HPDE6-E6E7 (cell line): ENCODE measurements around the gene DNA2.
"Not testable (repeated sequence)": the region's sequence is repeated elsewhere in the genome, so short reads cannot be mapped to it uniquely, and the experiment has no call there.

Experiments used
- DNase-seq: peaks from one replicate; pipeline ENCODE4 v3.0.0; 2011; ENCODE audit warnings: missing footprints; ENCODE audit errors: extremely low spot score

DNA2 gene

DNA sequence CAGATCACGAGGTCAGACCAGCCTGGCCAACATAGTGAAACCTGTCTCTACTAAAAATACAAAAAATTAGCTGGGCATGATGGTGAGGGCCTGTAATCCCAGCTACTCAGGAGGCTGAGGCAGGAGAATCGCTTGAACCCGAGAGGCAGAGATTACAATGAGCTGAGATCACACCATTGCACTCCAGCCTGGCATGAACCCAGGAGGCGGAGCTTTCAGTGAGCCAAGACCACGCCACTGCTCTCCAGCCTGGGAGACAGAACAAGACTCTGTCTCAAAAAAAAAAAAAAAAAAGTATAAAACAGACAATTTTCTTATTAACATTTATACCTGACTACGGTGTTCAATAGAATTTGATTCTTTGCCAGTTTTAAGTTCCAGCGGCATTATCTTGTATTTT lies 22.1 kb downstream of the DNA2 start:
- not testable (repeated sequence) for DNase-seq

- no peak for DNase-seq
These were observed 25.6 kb downstream of the DNA2 start for GRCh38 chr10:68446179-68446578.

GRCh38 chr10:68442971-68443370 lies 28.8 kb downstream of the DNA2 start:
- DNase-seq, result no peak

DNA sequence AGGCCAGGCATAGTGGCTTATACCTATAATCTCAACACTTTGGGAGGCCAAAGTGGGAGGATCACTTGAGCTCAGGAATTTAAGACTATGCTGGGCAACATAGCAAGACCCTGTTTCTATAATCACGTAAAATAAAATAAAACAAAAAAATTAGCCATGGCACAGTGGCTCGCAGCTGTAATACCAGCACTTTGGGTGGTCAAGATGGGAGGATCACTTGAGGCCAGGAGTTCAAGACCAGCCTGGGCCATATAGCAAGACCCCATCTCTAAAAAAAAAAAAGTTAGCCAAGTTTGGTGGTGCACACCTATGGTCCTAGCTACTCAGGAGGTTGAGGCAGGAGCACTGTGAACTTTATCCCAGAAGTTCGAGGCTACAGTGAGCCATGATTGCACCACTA lies 30.9 kb downstream of the DNA2 start:
- no peak for DNase-seq

- DNase-seq, result no peak
These were observed 36.0 kb downstream of the DNA2 start for GRCh38 chr10:68435803-68436202.

DNA sequence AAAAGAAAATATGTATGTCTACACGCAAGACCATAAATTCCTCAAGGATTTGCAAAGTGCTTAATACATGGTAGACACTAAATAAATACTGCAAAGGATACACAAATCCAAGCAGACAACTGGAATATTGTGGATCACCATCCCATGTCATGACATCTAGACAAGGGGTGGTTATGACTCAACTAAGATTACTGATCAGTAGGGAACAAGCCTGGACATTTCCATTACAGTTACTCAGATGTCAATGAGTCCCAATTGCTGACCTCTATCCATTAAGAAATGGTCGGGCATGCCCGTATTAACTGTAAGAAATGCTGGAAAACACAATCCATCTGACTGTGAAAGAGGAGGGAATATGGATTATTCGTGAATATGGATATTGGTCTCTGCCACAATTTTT lies 37.1 kb downstream of the DNA2 start:
- peak; percentile 29 for DNase-seq

DNA sequence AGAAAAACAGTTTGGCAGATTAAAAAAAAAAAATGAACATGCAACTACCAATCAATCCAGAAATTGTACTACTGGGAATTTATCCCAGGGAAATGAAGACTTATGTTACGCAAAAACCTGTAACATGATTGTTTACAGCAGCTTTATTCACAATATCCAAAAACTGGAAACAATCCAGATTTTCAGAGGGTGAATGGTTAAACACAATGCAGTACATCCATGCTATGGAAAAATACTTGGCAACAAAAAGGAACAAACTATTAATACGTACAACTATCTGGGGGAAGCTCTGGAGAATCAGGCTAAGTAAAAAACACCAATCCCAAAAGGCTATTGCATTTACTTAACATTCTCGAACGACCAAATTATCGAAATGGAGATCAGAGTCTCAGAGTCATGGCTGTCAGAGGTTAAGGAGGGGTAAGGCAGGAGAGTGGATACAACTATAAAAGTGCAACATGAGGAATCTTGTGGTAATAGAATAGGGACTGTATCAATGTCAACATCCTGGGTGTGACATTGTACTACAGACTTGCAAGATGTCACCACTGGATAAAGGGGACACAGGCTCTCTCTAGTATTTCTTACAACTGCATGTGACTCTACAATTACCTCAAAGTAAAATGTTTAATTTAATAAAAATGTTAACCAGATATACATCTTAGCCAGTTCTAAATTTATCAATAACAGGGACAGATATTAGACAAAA lies 43.2 kb downstream of the DNA2 start:
- no peak for DNase-seq

GRCh38 chr10:68424454-68425014 lies 47.2 kb downstream of the DNA2 start:
- DNase-seq, result no peak

- no peak for DNase-seq
These were observed 48.3 kb downstream of the DNA2 start for GRCh38 chr10:68423522-68423921.

- DNase-seq, result no peak
These were observed 52.4 kb downstream of the DNA2 start for GRCh38 chr10:68419376-68419775.

DNA sequence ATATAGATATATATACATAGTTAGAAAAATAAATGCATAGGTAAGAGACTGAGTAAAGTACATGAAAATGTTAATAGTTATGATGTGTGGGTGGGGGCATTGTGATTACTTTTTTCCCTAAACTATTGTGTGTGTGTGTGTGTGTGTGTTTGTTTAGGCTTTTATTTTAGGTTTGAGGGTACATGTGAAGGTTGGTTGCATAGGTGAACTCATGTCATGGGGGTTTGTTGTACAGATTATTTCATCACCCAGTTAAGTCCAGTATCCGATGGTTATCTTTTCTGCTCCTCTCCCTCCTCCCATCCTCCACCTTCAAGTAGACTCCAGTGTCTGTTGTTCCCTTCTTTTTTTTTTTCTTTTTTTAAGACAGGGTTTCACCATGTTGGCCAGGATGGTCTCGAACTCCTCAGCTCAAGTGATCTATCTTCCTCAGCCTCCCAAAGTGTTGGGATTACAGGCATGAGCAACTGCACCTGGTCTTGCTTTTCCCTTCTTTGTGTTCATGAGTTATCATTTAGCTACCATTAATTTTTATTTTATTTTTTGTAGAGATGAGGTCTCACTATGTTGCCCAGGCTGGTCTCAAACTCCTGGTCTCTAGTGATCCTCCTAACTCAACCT lies 62.8 kb downstream of the DNA2 start:
- no peak for DNase-seq

- peak; percentile 71 for DNase-seq
These were observed 64.8 kb downstream of the DNA2 start, which contains the start of gene RUFY2 for GRCh38 chr10:68406815-68407548. Gene RUFY2 (minus strand): TSS chr10:68407277. CDS start chr10:68407189, 88 bp downstream.

GRCh38 chr10:68406111-68406814 lies 65.5 kb downstream of the DNA2 start:
- peak; percentile 47 for DNase-seq

GRCh38 chr10:68403701-68404100 lies 68.1 kb downstream of the DNA2 start:
- no peak for DNase-seq

- DNase-seq, result no peak
These were observed 69.5 kb downstream of the DNA2 start for GRCh38 chr10:68402276-68402675.

GRCh38 chr10:68397005-68397404 lies 74.8 kb downstream of the DNA2 start:
- DNase-seq, result no peak

DNA sequence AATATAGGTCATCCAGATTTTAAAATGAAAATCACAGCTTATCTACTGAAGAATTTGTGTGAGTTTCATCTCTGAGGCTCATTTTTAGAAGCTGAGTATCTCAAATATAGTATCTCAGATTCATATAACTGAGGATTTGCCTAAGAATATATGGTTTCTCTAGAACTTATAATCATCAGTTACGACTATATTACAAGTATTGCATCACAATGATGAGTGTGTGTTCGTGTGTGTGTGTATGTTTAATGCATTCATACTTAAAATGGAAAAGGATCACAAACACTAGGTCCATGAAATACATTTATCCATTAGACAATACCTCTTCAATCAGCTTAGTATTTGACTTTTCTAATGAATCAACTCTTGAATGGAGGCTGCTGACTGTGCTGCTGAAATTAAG lies 86.0 kb downstream of the DNA2 start:
- no peak for DNase-seq

GRCh38 chr10:68371604-68372003 lies 100.2 kb downstream of the DNA2 start:
- no peak for DNase-seq

- DNase-seq, result no peak
These were observed 104.7 kb downstream of the DNA2 start for GRCh38 chr10:68367121-68367520.

GRCh38 chr10:68366600-68366999 lies 105.2 kb downstream of the DNA2 start:
- no peak for DNase-seq

- no peak for DNase-seq
These were observed 106.2 kb downstream of the DNA2 start for GRCh38 chr10:68365611-68366010.
